ENCODE results near the gene BMP5.

Gene BMP5

GRCh38 chr6:55756531-55757031, 118.8 kb downstream of the BMP5 start:
- no peak for DNase-seq (ENCODE audit: extremely low read depth, low read depth)
- TF ChIP-seq CTCF (IDR thresholded peaks at IDR 0.05; ENCODE audit: low read depth, low read length, missing control alignments), result no peak
- H3K4me3 ChIP-seq (replicated peaks; ENCODE audit: low read depth, low read length), result no peak overlapping the region

DNA sequence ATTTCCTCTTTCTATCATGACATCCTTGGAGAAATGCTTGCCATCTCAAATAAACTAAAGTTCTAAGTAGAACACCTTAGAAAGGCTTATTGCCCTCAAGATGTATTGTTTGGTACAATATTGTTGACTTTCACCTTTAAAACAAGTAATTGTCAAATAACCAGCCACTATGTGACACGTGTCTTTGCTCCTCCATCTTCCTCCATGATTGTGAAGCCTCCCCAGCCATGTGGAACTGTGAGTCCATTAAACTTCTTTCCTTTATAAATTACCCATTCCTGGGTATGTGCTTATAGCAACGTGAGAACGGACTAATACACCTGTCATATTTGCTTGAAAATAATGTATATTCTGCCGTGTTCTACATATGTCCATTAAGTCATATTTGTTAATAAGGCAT, 126.5 kb downstream of the BMP5 start:
- TF ChIP-seq CTCF (IDR thresholded peaks at IDR 0.05; ENCODE audit: low read depth, low read length, missing control alignments), result no peak

GRCh38 chr6:55746473-55746872, 128.9 kb downstream of the BMP5 start:
- TF ChIP-seq CTCF (IDR thresholded peaks at IDR 0.05; ENCODE audit: low read depth, low read length, missing control alignments), result no peak
- no peak for DNase-seq (ENCODE audit: extremely low read depth, low read depth)
- no peak overlapping the region for H3K4me3 ChIP-seq (replicated peaks; ENCODE audit: low read depth, low read length)

More for the DNA sequence above, 126.5 kb downstream of the BMP5 start:
- no peak for DNase-seq (ENCODE audit: extremely low read depth, low read depth)
- H3K4me3 ChIP-seq (replicated peaks; ENCODE audit: low read depth, low read length), result no peak overlapping the region

DNA sequence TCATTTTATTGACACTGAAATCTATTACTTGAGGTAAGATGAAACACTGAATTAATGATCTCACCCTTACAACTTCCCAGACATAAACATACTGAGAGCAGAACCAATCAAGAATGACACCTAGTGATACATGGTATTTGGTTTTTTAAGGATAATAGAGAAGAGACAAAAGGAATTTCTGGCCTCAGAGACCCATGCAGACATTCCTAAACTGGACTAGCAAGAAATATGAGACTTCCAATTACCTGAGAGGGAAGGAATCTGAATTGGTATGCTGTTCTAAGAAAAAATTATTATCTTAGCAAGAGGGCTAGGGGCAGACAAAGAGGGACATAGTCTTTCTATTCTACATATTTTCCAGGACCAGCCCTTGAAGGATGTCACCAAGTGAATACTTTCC, 141.1 kb downstream of the BMP5 start:
- no peak for TF ChIP-seq CTCF (IDR thresholded peaks at IDR 0.05; ENCODE audit: low read depth, low read length, missing control alignments)
- H3K4me3 ChIP-seq (replicated peaks; ENCODE audit: low read depth, low read length), result no peak overlapping the region
- no peak for DNase-seq (ENCODE audit: extremely low read depth, low read depth)

GRCh38 chr6:55729665-55730064, 145.7 kb downstream of the BMP5 start:
- no peak for DNase-seq (ENCODE audit: extremely low read depth, low read depth)
- TF ChIP-seq CTCF (IDR thresholded peaks at IDR 0.05; ENCODE audit: low read depth, low read length, missing control alignments), result no peak
- H3K4me3 ChIP-seq (replicated peaks; ENCODE audit: low read depth, low read length), result no peak overlapping the region

DNA sequence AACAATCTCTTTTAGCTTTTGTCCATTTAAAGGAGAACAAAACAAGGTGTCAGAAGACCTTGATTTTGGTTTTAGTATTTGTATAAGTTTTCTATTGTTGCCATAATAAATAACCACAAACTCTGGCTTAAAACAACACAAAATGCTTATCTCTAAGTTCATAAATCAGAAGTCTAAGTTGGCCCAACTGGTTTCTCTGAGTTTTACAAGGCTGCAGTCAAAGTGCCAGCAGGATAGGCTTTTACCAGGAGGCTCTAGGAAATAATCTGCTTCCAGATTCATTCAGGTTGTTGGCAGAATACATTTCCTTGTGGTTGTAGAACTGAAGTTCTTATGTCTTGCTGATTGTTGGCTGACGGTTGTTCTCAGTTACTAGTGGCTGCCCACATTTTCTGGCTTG, 149.2 kb downstream of the BMP5 start:
- H3K4me3 ChIP-seq (replicated peaks; ENCODE audit: low read depth, low read length), result no peak overlapping the region
- no peak for DNase-seq (ENCODE audit: extremely low read depth, low read depth)
- no peak for TF ChIP-seq CTCF (IDR thresholded peaks at IDR 0.05; ENCODE audit: low read depth, low read length, missing control alignments)

GRCh38 chr6:55714831-55715230, 160.6 kb downstream of the BMP5 start:
- TF ChIP-seq CTCF (IDR thresholded peaks at IDR 0.05; ENCODE audit: low read depth, low read length, missing control alignments), result no peak
- no peak for DNase-seq (ENCODE audit: extremely low read depth, low read depth)
- H3K4me3 ChIP-seq (replicated peaks; ENCODE audit: low read depth, low read length), result no peak overlapping the region
